Measurements from ENCODE around the gene GRK7. TPM values are rescaled to one million over a fixed set of nuclear protein-coding genes. Genes with fewer than 3 reads are reported as not detected.

Gene GRK7
- total RNA-seq, 1 experiment from 2014 or later, result not detected

DNA sequence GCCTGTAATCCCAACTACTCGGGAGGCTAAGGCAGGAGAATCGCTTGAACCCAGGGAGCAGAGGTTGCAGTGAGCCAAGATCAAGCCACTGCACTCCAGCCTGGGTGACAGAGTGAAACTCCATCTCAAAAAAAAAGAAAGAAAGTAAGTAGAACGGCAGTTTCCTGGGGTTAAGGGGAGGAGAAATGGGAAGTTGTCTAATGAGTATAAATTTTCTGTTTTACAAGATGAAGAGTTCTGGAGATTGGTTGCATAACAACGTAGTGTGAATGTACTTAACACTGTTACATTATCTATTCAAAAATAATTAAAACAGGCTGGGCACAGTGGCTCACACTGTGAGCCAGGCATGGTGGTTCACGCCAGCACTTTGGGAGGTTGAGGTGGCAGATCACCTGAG is 45.4 kb downstream of the GRK7 start:
- peak; percentile 19 for DNase-seq (ENCODE audit: low spot score)
- Histone ChIP-seq H3K4me1 (ENCODE audit: insufficient read depth, low read length, poor library complexity, severe bottlenecking) (peaks cover 13% of the 10 kb centered on the region), H3K36me3 (ENCODE audit: insufficient read depth, low read length, poor library complexity, severe bottlenecking) (no peaks in the 10 kb centered on the region), H3K27me3 (replicated peaks; ENCODE audit: insufficient read depth, low read depth, low read length, poor library complexity) (no peaks in the 10 kb centered on the region), H3K27ac (ENCODE audit: low read depth, low read length, poor library complexity, severe bottlenecking) (no peak overlapping the region), H3K9me3 (ENCODE audit: low read depth, low read length, poor library complexity, severe bottlenecking) (no peaks in the 10 kb centered on the region), H3K4me3 (ENCODE audit: low read depth, low read length, poor library complexity, severe bottlenecking) (no peak overlapping the region)
- BruUV-seq (replicated peaks), result no TSS peak
- CTCF ChIA-PET, result no interaction called here
- intact Hi-C loops (cut with micrococcal nuclease; ENCODE audit: unreplicated experiment), result no loop called here
- no peak for TF ChIP-seq EZH2 (IDR thresholded peaks at IDR 0.05; ENCODE audit: borderline replicate concordance, low read depth, low read length, poor library complexity, severe bottlenecking)
- TF ChIP-seq, protein P1, sequence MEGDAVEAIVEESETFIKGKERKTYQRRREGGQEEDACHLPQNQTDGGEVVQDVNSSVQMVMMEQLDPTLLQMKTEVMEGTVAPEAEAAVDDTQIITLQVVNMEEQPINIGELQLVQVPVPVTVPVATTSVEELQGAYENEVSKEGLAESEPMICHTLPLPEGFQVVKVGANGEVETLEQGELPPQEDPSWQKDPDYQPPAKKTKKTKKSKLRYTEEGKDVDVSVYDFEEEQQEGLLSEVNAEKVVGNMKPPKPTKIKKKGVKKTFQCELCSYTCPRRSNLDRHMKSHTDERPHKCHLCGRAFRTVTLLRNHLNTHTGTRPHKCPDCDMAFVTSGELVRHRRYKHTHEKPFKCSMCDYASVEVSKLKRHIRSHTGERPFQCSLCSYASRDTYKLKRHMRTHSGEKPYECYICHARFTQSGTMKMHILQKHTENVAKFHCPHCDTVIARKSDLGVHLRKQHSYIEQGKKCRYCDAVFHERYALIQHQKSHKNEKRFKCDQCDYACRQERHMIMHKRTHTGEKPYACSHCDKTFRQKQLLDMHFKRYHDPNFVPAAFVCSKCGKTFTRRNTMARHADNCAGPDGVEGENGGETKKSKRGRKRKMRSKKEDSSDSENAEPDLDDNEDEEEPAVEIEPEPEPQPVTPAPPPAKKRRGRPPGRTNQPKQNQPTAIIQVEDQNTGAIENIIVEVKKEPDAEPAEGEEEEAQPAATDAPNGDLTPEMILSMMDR (conservative IDR thresholded peaks at IDR 0.05; ENCODE audit: low read depth, low read length), result no peak
- POLR2A ChIA-PET (ENCODE audit: low non-redundant PET), result no interaction called here

DNA sequence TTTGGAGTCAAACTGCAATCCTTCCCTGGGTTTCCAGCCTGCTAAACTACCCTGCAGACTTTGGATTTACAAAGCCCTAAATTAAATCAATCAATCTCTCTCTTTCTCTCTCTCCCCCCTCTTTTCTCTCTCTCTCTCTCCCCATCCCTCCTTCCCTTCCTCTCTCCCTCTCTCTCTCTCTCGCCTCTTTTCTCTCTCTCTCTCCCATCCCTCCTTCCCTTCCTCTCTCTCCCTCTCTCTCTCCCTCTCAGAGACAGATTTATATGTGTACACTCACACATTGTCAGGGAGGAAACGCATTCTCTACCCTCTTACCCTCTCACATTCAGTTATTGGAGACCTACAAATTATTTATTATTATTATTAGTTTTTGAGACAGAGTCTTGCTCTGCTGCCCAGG is 47.0 kb downstream of the GRK7 start:
- CTCF ChIA-PET, result no interaction called here

DNA sequence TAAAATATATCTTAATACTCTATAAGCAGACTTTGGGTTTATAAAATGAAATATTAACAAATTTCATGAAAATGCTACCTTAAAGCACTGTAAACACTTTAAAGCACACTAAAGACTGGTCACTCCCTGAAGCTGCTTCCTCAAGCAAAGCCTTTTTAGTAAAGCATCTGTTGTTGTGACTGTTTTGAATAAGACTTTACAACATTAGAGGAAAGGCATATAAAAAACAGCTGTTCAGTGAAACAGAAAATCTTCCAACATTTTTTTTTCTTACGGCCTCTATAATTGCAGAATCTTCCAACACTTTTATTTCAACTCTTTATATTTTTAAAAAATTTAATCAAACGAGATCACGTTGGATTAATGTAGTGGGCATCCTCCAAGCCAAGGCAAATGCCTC is 48.1 kb downstream of the GRK7 start:
- H3K27ac ChIP-seq (ENCODE audit: low read depth, low read length, poor library complexity, severe bottlenecking), result no peak overlapping the region
- no peak for DNase-seq (ENCODE audit: low spot score)
- intact Hi-C loops (cut with micrococcal nuclease; ENCODE audit: unreplicated experiment), result no loop called here
- ChIA-PET CTCF (no interaction called here), POLR2A (ENCODE audit: low non-redundant PET) (interaction anchor here (0.6 kb wide), 1 partner anchor 22 kb away, joined by 3 read pairs; no protein-coding TSS in a partner anchor)
- BruUV-seq (replicated peaks), result no TSS peak
- H3K4me3 ChIP-seq (ENCODE audit: low read depth, low read length, poor library complexity, severe bottlenecking), result no peak overlapping the region
- H3K9me3 ChIP-seq (ENCODE audit: low read depth, low read length, poor library complexity, severe bottlenecking), result no peaks in the 10 kb centered on the region
- no peaks in the 10 kb centered on the region for H3K36me3 ChIP-seq (ENCODE audit: insufficient read depth, low read length, poor library complexity, severe bottlenecking)
- peaks cover 13% of the 10 kb centered on the region for H3K4me1 ChIP-seq (ENCODE audit: insufficient read depth, low read length, poor library complexity, severe bottlenecking)
- TF ChIP-seq, protein P1 (conservative IDR thresholded peaks at IDR 0.05; ENCODE audit: low read depth, low read length), result no peak
- no peak for TF ChIP-seq EZH2 (IDR thresholded peaks at IDR 0.05; ENCODE audit: borderline replicate concordance, low read depth, low read length, poor library complexity, severe bottlenecking)
- no peaks in the 10 kb centered on the region for H3K27me3 ChIP-seq (replicated peaks; ENCODE audit: insufficient read depth, low read depth, low read length, poor library complexity)

More for the DNA sequence above, 47.0 kb downstream of the GRK7 start:
- no TSS peak for BruUV-seq (replicated peaks)
- H3K4me1 ChIP-seq (ENCODE audit: insufficient read depth, low read length, poor library complexity, severe bottlenecking), result peaks cover 13% of the 10 kb centered on the region
- no peaks in the 10 kb centered on the region for H3K27me3 ChIP-seq (replicated peaks; ENCODE audit: insufficient read depth, low read depth, low read length, poor library complexity)
- no peak overlapping the region for H3K4me3 ChIP-seq (ENCODE audit: low read depth, low read length, poor library complexity, severe bottlenecking)
- intact Hi-C loops (cut with micrococcal nuclease; ENCODE audit: unreplicated experiment), result no loop called here
- H3K36me3 ChIP-seq (ENCODE audit: insufficient read depth, low read length, poor library complexity, severe bottlenecking), result no peaks in the 10 kb centered on the region
- DNase-seq (ENCODE audit: low spot score), result no peak
- TF ChIP-seq EZH2 (IDR thresholded peaks at IDR 0.05; ENCODE audit: borderline replicate concordance, low read depth, low read length, poor library complexity, severe bottlenecking), result no peak
- TF ChIP-seq, protein P1 (conservative IDR thresholded peaks at IDR 0.05; ENCODE audit: low read depth, low read length), result no peak
- POLR2A ChIA-PET (ENCODE audit: low non-redundant PET), result no interaction called here
- H3K9me3 ChIP-seq (ENCODE audit: low read depth, low read length, poor library complexity, severe bottlenecking), result no peaks in the 10 kb centered on the region
- no peak overlapping the region for H3K27ac ChIP-seq (ENCODE audit: low read depth, low read length, poor library complexity, severe bottlenecking)
